ENCODE measurements around the gene GSTP1. TPM values are rescaled to one million over a fixed set of nuclear protein-coding genes. Genes with fewer than 3 reads are reported as not detected.

Gene GSTP1
- total RNA-seq, 1 experiment from 2014 or later, result 893 TPM

DNA sequence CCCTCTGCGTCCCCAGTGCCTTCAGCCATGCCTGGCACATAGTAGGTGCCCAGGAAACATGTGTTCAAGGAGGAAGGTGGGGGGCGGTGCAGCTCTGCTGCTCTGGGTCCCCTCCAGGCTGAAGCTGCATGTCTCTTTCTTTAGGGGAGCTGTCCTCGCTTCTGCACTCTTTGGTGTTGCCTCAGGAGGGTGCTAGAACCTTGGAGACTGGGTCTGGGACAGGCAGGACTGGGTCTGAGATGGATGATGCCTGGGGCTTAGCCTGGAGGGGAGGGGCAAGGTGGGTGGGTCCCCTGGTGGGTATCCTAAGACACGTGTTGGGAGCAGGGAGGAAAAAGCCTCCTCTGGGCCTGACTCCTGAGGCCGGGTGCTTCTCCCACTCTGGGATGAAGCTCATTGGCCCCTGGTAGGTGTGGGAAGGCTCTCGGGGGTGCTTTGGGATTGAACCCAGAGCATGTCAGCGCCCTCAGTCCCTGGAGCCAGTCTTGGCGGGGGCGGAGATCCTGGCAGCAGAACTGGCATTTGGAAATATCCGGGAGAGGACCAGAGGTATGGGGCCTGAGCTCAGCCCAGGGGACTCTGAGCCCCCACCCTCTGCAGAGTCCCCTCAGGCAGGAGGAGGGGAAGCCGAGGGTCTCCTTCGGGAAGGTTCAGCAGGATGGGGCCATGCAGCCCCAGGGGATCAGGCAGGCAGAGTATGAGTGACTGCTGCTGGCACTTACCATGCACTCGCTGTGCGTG lies 6.7 kb upstream of the GSTP1 start:
- Histone ChIP-seq H2AFZ (ENCODE audit: low read depth, low read length, poor library complexity, severe bottlenecking) (no peak overlapping the region), H3K4me2 (ENCODE audit: low read length) (no peak overlapping the region), H3K4me1 (ENCODE audit: control insufficient read depth in 1 of 2, insufficient read depth in 2 of 2, low read length in 2 of 2) (peaks cover 26 to 33% of the 10 kb centered on the region in 2 experiments), H3K9me2 (ENCODE audit: insufficient read depth) (no peaks in the 10 kb centered on the region), H4K20me1 (ENCODE audit: insufficient read depth) (no peaks in the 10 kb centered on the region), H3K27me3 (ENCODE audit: insufficient read depth, low read length) (no peaks in the 10 kb centered on the region), H3K4me3 (replicated peaks in 1 of 2; ENCODE audit: low read depth in 1 of 2, low read length in 2 of 2) (no peak overlapping the region), H3K9ac (ENCODE audit: low read length) (no peak overlapping the region), H3K9me3 (ENCODE audit: control insufficient read depth in 1 of 2, insufficient read depth in 1 of 2, low read depth in 1 of 2, low read length in 2 of 2) (no peaks in the 10 kb centered on the region), H3K79me2 (ENCODE audit: insufficient read depth, low read length) (no peaks in the 10 kb centered on the region), H3K27ac (ENCODE audit: low read depth, low read length) (no peak overlapping the region), H3K36me3 (ENCODE audit: control insufficient read depth in 1 of 2, insufficient read depth in 2 of 2, low read length in 2 of 2) (no peaks in the 10 kb centered on the region)
- no TSS peak for BruUV-seq (replicated peaks)
- ATAC-seq, result peak; percentile 15; the same call in 1 of the 2 replicates
- ChIA-PET CTCF (interaction anchor here (1.8 kb wide), 1 partner anchor 37 kb away, joined by 5 read pairs; no protein-coding TSS in a partner anchor), RAD21 (ENCODE audit: low non-redundant PET in 1 of 2, low total read pairs in 2 of 2, uncharacterized antibody in 2 of 2, unreplicated experiment in 2 of 2) (interaction anchor here in 1 of 2 experiments (0.6 to 2.2 kb wide), 2 partner anchors 82 to 83 kb away, joined by 5 to 6 read pairs; no protein-coding TSS in a partner anchor), POLR2A (no interaction called here)
- intact Hi-C loops (cut with micrococcal nuclease), result no loop called here
- DNase-seq (ENCODE audit: low read depth, low spot score), result no peak
- TF ChIP-seq RAD21 (IDR thresholded peaks at IDR 0.05; ENCODE audit: low read depth), result peak; percentile 53
- no peak for TF ChIP-seq SP1 (IDR thresholded peaks at IDR 0.05; ENCODE audit: low read depth)
- TF ChIP-seq, protein P1, sequence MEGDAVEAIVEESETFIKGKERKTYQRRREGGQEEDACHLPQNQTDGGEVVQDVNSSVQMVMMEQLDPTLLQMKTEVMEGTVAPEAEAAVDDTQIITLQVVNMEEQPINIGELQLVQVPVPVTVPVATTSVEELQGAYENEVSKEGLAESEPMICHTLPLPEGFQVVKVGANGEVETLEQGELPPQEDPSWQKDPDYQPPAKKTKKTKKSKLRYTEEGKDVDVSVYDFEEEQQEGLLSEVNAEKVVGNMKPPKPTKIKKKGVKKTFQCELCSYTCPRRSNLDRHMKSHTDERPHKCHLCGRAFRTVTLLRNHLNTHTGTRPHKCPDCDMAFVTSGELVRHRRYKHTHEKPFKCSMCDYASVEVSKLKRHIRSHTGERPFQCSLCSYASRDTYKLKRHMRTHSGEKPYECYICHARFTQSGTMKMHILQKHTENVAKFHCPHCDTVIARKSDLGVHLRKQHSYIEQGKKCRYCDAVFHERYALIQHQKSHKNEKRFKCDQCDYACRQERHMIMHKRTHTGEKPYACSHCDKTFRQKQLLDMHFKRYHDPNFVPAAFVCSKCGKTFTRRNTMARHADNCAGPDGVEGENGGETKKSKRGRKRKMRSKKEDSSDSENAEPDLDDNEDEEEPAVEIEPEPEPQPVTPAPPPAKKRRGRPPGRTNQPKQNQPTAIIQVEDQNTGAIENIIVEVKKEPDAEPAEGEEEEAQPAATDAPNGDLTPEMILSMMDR (IDR thresholded peaks at IDR 0.05 in 2 of 3, conservative IDR thresholded peaks at IDR 0.05 in 1 of 3; ENCODE audit: borderline replicate concordance in 1 of 3, insufficient read depth in 1 of 3, low read depth in 2 of 3, low read length in 2 of 3), result peak in 2 of 3 experiments; percentile 31; a peak in 2 of 6 replicates
- TF ChIP-seq CEBPB (IDR thresholded peaks at IDR 0.05; ENCODE audit: low read depth), result no peak

DNA sequence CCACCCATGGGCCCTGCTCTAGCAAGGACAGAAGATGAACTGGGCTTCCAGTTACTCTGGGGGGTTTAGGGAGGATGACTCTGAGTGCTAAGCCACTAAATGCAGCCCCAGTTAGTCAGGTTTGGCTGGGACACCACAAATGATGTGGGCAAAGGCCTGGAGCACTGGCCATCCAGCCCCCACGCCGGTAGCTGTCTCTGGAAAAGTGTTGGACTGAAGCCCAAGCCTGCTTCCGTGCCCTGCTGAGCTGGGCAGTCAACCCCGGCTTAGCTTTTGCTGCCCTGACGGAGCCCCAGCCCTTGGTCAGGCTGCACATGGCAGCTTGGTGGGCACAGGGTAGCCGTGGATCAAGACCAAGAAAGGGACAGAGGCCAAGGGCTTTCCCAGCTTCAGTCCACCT lies 5.7 kb upstream of the GSTP1 start:
- TF ChIP-seq EZH2phosphoT487 (IDR thresholded peaks at IDR 0.05; ENCODE audit: borderline replicate concordance) (no peak), EZH2 (IDR thresholded peaks at IDR 0.05) (no peak), SIN3A (IDR thresholded peaks at IDR 0.05; ENCODE audit: low read depth) (no peak), RAD21 (IDR thresholded peaks at IDR 0.05; ENCODE audit: low read depth) (no peak), ZFX (IDR thresholded peaks at IDR 0.05) (no peak), POLR2A (IDR thresholded peaks at IDR 0.05; ENCODE audit: borderline replicate concordance, extremely low read depth, insufficient read depth, insufficient read length) (no peak), EGR1 (IDR thresholded peaks at IDR 0.05; ENCODE audit: low read depth) (no peak), ZNF274 (IDR thresholded peaks at IDR 0.05; ENCODE audit: low read depth, low read length) (no peak), SRF (IDR thresholded peaks at IDR 0.05; ENCODE audit: low read depth) (no peak), ELF1 (IDR thresholded peaks at IDR 0.05; ENCODE audit: borderline replicate concordance, low read depth) (no peak)
- TF ChIP-seq, protein P2, sequence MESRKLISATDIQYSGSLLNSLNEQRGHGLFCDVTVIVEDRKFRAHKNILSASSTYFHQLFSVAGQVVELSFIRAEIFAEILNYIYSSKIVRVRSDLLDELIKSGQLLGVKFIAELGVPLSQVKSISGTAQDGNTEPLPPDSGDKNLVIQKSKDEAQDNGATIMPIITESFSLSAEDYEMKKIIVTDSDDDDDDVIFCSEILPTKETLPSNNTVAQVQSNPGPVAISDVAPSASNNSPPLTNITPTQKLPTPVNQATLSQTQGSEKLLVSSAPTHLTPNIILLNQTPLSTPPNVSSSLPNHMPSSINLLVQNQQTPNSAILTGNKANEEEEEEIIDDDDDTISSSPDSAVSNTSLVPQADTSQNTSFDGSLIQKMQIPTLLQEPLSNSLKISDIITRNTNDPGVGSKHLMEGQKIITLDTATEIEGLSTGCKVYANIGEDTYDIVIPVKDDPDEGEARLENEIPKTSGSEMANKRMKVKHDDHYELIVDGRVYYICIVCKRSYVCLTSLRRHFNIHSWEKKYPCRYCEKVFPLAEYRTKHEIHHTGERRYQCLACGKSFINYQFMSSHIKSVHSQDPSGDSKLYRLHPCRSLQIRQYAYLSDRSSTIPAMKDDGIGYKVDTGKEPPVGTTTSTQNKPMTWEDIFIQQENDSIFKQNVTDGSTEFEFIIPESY (IDR thresholded peaks at IDR 0.05; ENCODE audit: extremely low read depth, insufficient replicate concordance, low read length), result no peak
- H3K27me3 ChIP-seq (ENCODE audit: insufficient read depth, low read length), result no peaks in the 10 kb centered on the region
- H2AFZ ChIP-seq (ENCODE audit: low read depth, low read length, poor library complexity, severe bottlenecking), result no peak overlapping the region
- H3K4me1 ChIP-seq (ENCODE audit: control insufficient read depth in 1 of 2, insufficient read depth in 2 of 2, low read length in 2 of 2), result peaks cover 36 to 40% of the 10 kb centered on the region in 2 experiments
- H3K4me3 ChIP-seq (replicated peaks in 1 of 2; ENCODE audit: low read depth in 1 of 2, low read length in 2 of 2), result no peak overlapping the region
- no peak for ATAC-seq
- no peak for DNase-seq (ENCODE audit: low read depth, low spot score)
- intact Hi-C loops (cut with micrococcal nuclease), result no loop called here
- peaks cover 4% of the 10 kb centered on the region; the same call in 1 of the 2 replicates for H3K79me2 ChIP-seq (ENCODE audit: insufficient read depth, low read length)
- H3K9me3 ChIP-seq (ENCODE audit: control insufficient read depth in 1 of 2, insufficient read depth in 1 of 2, low read depth in 1 of 2, low read length in 2 of 2), result no peaks in the 10 kb centered on the region
- no peaks in the 10 kb centered on the region for H3K36me3 ChIP-seq (ENCODE audit: control insufficient read depth in 1 of 2, insufficient read depth in 2 of 2, low read length in 2 of 2)
- H3K9me2 ChIP-seq (ENCODE audit: insufficient read depth), result no peaks in the 10 kb centered on the region
- no peak overlapping the region for H3K27ac ChIP-seq (ENCODE audit: low read depth, low read length)
- no TSS peak for BruUV-seq (replicated peaks)
- no peak overlapping the region for H3K4me2 ChIP-seq (ENCODE audit: low read length)
- ChIA-PET CTCF (no interaction called here), RAD21 (ENCODE audit: low non-redundant PET in 1 of 2, low total read pairs in 2 of 2, uncharacterized antibody in 2 of 2, unreplicated experiment in 2 of 2) (interaction anchor here in 1 of 2 experiments (2.2 kb wide), 1 partner anchor 82 kb away, joined by 5 read pairs; no protein-coding TSS in a partner anchor), POLR2A (no interaction called here)
- no peaks in the 10 kb centered on the region for H4K20me1 ChIP-seq (ENCODE audit: insufficient read depth)
- no peak overlapping the region for H3K9ac ChIP-seq (ENCODE audit: low read length)

Measured in HCT116 (cell line).